Adrenal gland (tissue), 12 donors: ENCODE measurements around the gene KCNH1. TPM values are rescaled to one million over a fixed set of nuclear protein-coding genes. Genes with fewer than 3 reads are reported as not detected.

Experiments used
- DNase-seq, 7 donors: peaks; one replicate each; pipeline ENCODE4 v3.0.0-alpha.2; 2019 to 2020
- H3K27ac ChIP-seq, 5 donors: fragments of 200-600 bp; sonication (generic) in 4 of 5; 1 replicate in 3 of 5; 2 replicates in 2 of 5; pipeline versions ENCODE4 v1.5.1 to v1.8.0; 2016 to 2020; ENCODE audit warnings: mild to moderate bottlenecking in 1 of 5
- H3K27me3 ChIP-seq: fragments of 200-600 bp; 2 replicates; pipeline ENCODE4 v1.8.0; 2021
- H3K36me3 ChIP-seq, 2 donors: fragments of 200-600 bp; replicated peaks in 1 of 2; 1 replicate in 1 of 2; 2 replicates in 1 of 2; pipeline versions ENCODE4 v1.5.1 to v1.8.0; 2018 to 2022
- H3K4me1 ChIP-seq, 2 donors: fragments of 200-600 bp; replicated peaks in 1 of 2; 1 replicate in 1 of 2; 2 replicates in 1 of 2; pipeline versions ENCODE4 v1.5.1 to v1.8.0; 2018 to 2021
- H3K4me3 ChIP-seq, 4 donors: fragments of 200-600 bp; sonication (generic) in 3 of 4; one replicate each; pipeline ENCODE4 v1.5.1; 2016 to 2018
- H3K9me3 ChIP-seq, 3 donors: fragments of 200-600 bp; sonication (generic) in 1 of 3; replicated peaks in 1 of 3; 1 replicate in 2 of 3; 2 replicates in 1 of 3; pipeline versions ENCODE4 v1.5.1 to v1.8.0; 2016 to 2021
- CTCF ChIP-seq, 6 experiments: fragments of 450-650 bp in 4 of 6; fragments of 200-600 bp in 2 of 6; sonication (generic) in 1 of 6; IDR thresholded peaks; 1 replicate in 5 of 6; 2 replicates in 1 of 6; pipeline versions ENCODE4 v1.5.1 to v1.8.0; 2016 to 2021; ENCODE audit warnings: antibody characterized with exemption in 6 of 6, mild to moderate bottlenecking in 2 of 6, moderate library complexity in 1 of 6
- POLR2A ChIP-seq, 2 donors: fragments of 450-650 bp; IDR thresholded peaks; one replicate each; pipeline ENCODE4 v1.6.1; 2017; ENCODE audit warnings: antibody characterized with exemption in 2 of 2, mild to moderate bottlenecking in 2 of 2, moderate library complexity in 1 of 2
- WGBS, 4 donors: extraction: QIAGEN DNeasy Blood & Tissue Kit in 2 of 4; methylation state at CpG; one replicate each; pipeline versions ENCODE4 v1.1.5 to v1.1.7; 2013 to 2017; 5-methylcytosine and 5-hydroxymethylcytosine counted together
- intact Hi-C, 2 donors: fragments of 100-400 bp; cut with DNase I; formaldehyde crosslinking; loops; one replicate each; pipeline versions ENCODE4 v1.14.1 to v1.15.0; 2022 to 2023
- polyA plus RNA-seq, 3 donors: library from polyadenylated mRNA; stranded (reverse); fragments of 200-250 nt in 2 of 3; fragments of 350-450 nt in 1 of 3; fragmentation: Illumina TruSeq in 1 of 3; extraction: RNeasy Lipid Tissue Mini Kit (QIAGEN cat#74804) in 1 of 3; gene quantifications; one replicate each; pipeline ENCODE4 v1.2.3, GENCODE V29; 2013 to 2014
- total RNA-seq, 9 donors: library from RNA; depleted of rRNA in 4 of 9; stranded (reverse); fragments of >200 nt in 4 of 9; fragments of 120-200 nt in 1 of 9; fragmentation: NEBNext Ultra II Directional in 1 of 9; extraction: Animal tissue kit (Norgen Biotek cat#: 25700) in 1 of 9; gene quantifications; one replicate each; pipeline versions ENCODE4 v1.1.0 to v1.2.4, GENCODE V29; 2013 to 2023
- donor health status: healthy with polysubstance abuse.
- donor health status: Bipolar disorder and iron deficiency.
- donor health status: DM: yes; HTN: yes; CAD: no.
- donor health status: DM: no; HTN: no; CAD: no.
- donor health status: DM: no; HTN: no; CAD: no.
- donor health status: DM: yes; HTN: yes; CAD: no.

The KCNH1 gene
- total and polyA plus RNA-seq, 12 donors, result 0.15 to 2.2 (median 0.73) TPM; not detected in 4

DNA sequence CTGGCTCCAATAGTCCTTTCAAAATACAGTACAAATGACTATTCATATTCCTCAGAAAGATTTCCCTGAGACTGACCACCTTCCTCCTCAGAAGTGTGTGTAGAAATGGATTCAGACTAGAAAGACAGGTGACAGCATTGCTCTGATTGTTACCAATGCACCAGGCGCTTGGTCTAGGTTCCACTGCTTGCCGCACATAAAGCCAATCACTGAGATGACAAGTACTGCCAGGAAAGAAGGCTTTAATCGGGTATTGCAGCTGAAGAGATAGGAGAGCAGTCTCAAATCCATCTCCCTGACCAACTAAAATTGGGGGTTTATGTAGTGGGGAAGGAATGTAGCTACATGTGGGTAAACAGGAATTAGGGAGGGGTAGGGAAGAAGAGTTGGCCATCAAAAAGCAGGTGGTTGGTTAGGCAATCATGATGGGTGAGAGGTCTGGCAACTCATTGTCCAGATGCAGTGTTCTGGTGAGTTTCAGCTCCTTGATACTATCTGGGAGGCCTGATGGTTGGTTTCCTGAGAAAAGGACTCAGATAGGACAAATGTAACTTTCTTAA, 98.0 kb downstream of the KCNH1 start:
- Histone ChIP-seq H3K4me1 (no peaks in the 10 kb centered on the region), H3K27ac (no peak overlapping the region), H3K4me3 (no peak overlapping the region), H3K9me3 (no peaks in the 10 kb centered on the region), H3K27me3 (no peaks in the 10 kb centered on the region), H3K36me3 (no peaks in the 10 kb centered on the region)
- intact Hi-C loops, result no loop called here
- DNase-seq, result no peak
- TF ChIP-seq POLR2A (IDR thresholded peaks at IDR 0.05), result no peak
- no peak for TF ChIP-seq CTCF (IDR thresholded peaks at IDR 0.05)
- 59 to 86% (median 77%) methylated on average over 3 of the region's 3 CpGs for WGBS, 4 donors

DNA sequence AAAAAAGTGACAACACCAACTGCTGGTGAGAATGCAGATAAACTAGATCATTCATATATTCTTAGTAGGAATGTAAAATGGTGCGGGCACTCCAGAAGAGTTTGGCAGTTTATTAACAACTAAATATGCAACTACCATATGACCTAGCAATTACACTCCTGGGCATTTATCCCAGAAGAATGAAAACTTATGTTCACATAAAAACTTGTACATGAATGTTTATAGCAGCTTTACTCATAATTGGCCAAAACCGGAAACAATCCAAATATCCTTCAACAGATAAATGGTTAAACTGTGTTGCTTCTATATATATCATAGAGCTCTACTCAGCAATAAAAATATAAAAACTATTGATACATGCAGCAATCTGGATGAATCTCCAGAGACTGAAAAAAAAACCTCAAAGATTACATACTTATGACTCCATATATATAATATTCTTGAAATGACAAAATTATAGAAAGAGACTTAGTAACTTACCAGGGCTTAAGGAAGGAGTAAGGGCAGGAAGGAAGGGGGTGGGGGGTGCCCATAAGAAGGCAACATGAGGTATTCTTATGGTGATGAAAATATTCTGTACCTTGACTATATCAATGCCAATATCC, 99.9 kb downstream of the KCNH1 start:
- no peaks in the 10 kb centered on the region for H3K27me3 ChIP-seq
- TF ChIP-seq CTCF (IDR thresholded peaks at IDR 0.05) (no peak), POLR2A (IDR thresholded peaks at IDR 0.05) (no peak)
- H3K4me1 ChIP-seq, result no peaks in the 10 kb centered on the region
- H3K27ac ChIP-seq, result no peak overlapping the region
- WGBS, 4 donors, result 79 to 100% (median 89%) methylated on average over 2 of the region's 2 CpGs
- no peaks in the 10 kb centered on the region for H3K9me3 ChIP-seq
- H3K4me3 ChIP-seq, result no peak overlapping the region
- intact Hi-C loops, result no loop called here
- DNase-seq, result no peak
- H3K36me3 ChIP-seq, result no peaks in the 10 kb centered on the region

DNA sequence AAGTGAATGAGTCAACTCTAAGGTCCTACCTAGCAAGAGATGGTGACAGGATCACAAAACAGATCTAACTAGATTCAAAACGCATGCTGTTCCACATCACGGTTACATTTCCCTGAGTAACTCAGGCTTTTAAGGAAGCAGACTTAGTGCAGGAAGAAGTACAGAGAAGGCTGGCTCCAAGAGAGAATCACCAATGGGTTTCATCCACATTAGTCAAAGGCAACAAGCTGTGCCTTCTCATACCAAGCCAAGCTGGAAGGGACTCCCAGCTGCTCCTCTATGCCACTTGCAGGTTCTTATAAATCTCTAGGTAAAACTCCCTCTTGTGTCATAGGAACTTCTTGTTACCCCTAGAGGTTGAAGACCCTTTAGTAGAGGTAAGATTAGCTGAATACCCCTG, 109.0 kb downstream of the KCNH1 start:
- 63 to 86% (median 77%) methylated on average over 2 of the region's 2 CpGs for WGBS, 4 donors
- H3K4me1 ChIP-seq, result no peaks in the 10 kb centered on the region
- H3K27ac ChIP-seq, result no peak overlapping the region
- intact Hi-C loops, result no loop called here
- no peak overlapping the region for H3K4me3 ChIP-seq
- no peaks in the 10 kb centered on the region for H3K36me3 ChIP-seq
- no peaks in the 10 kb centered on the region for H3K27me3 ChIP-seq
- TF ChIP-seq POLR2A (IDR thresholded peaks at IDR 0.05), result no peak
- TF ChIP-seq CTCF (IDR thresholded peaks at IDR 0.05), result no peak
- H3K9me3 ChIP-seq, result no peaks in the 10 kb centered on the region
- no peak for DNase-seq

DNA sequence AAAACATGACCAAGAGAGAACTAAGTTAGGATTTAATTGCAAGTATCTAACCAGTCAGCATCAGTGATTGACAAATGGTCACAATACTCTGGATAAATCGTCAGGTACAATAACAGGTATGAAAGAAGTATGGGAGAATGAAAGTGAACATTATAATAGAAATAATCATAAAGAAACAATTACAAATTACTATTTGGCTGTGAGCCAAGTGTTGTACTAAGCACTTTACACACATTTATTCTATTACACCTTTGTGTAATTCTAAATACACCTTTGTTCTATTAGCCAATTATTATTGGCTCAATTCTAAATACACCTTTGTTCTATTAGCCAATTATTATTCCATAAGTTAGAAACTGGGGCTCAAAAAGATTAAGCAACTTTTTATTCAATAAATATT, 114.7 kb downstream of the KCNH1 start:
- no peak for TF ChIP-seq POLR2A (IDR thresholded peaks at IDR 0.05)
- TF ChIP-seq CTCF (IDR thresholded peaks at IDR 0.05), result no peak
- no peaks in the 10 kb centered on the region for H3K36me3 ChIP-seq
- no peaks in the 10 kb centered on the region for H3K9me3 ChIP-seq
- no peaks in the 10 kb centered on the region for H3K27me3 ChIP-seq
- H3K4me3 ChIP-seq, result no peak overlapping the region
- no peak for DNase-seq
- intact Hi-C loops, result no loop called here
- H3K27ac ChIP-seq, result no peak overlapping the region
- H3K4me1 ChIP-seq, result no peaks in the 10 kb centered on the region
- 28 to 64% (median 47%) methylated on average over 1 of the region's 1 CpG for WGBS, 4 donors
